HG03066 (cell line): ENCODE measurements around the gene DGKI.

Experiments used
- ATAC-seq: cut with Tn5 transposase; IDR thresholded peaks from one replicate; pipeline ENCODE4 v1.9.1; 2021; ENCODE audit warnings: low read depth; ENCODE audit not compliant: unreplicated experiment

Gene DGKI

DNA sequence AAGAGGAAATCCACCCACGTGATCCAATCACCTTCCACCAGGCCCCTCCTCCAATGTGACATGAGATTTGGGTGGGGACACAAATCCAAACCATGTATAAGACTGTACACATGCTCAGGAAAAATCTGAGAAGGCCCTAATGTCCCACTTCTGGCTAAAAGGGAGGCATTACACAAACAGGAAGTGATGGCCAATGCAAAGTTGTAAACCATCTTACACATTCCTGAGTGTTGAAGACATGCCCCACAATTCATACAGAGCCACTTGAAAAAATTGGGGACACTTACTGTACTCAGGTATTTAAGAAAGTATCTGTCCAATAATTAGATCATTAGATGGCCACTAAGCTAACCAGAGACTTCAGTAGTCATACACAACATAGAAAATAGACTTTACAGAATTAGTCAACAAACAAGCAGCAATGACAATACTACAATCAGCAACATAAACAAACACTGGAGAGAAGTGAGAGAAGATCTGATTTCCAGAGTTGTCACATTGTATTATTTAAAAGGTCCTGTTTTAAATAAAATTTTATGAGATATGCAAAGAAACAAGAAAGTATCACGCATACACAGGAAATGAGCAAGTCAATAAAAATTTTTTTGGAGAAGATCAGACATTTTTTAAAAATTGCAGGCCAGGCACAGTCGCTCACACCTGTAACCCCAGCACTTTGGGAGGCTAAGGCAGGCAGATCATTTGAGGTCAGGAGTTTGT lies 143.3 kb downstream of the DGKI start:
- no peak for ATAC-seq

DNA sequence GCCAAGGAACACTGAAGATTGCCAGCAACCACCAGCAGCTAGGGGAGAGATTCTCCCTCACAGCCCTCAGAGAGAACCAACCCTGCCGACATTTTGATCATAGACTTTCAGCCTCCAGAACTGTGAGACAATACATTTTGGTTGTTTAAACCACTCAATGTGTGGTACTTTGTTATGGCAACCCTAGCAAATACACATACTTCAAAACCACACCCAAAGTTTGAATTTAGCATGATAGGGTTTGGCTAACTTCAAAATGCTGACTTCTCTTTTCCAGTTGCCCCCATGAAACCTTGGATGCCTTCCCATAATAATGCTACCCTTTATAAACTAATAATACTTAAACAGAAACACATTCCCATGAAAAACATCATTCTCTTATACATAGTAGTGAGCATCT lies 149.8 kb downstream of the DGKI start:
- no peak for ATAC-seq

DNA sequence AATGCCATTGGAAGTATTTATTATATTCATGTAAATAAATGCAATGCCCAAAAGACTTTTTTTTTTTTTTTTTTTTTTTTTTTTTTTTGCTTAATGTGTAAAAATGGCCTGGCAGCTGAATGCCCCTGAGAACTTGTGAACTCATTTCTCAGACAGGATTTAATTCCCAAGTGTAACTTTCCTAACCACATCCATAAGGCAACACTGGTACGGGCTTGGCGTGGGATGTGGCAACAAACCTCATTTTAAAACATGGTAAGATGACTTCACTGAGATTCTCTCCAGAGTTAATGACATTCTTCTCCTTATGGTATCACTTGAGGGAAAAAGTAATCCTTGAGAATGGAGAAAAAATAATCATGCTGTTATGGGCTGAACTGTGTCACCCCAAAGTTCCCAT lies 150.4 kb downstream of the DGKI start:
- no peak for ATAC-seq

DNA sequence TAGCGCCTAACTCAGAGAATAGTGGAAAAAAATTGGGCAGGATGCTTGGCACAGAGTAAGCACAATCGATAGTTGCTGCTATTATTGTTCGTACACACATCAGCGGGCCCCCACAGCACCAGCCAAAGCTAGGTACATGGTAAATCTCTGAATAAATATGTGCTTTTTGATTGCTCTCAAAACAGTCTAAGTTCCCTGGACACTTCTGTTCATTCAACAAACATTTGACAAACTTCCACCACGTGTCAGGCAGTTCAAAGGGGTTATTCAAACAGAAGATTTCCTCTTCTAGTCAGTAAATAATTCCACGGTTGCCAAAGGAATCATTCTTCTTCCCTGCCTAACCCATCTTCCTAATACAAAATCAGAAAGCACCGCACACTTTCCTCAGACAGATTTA lies 150.8 kb downstream of the DGKI start:
- no peak for ATAC-seq

DNA sequence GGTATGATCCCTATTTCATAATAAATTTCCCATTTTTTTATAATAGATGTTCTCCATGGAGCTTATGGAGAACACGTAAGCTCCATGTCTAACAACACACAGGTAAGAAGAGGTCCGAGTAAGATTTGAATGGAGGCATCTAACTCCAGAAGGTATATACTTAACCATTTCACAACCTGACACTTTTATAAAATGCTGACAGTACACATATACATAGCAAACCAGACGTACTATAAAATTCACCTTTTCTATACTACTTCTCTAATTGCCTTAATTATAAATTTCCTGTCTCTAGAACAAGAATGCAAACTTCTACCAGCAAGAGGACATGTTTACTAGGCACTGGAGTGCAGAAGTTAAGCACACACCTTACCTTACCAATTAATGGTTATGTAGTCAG lies 151.3 kb downstream of the DGKI start:
- ATAC-seq, result no peak

DNA sequence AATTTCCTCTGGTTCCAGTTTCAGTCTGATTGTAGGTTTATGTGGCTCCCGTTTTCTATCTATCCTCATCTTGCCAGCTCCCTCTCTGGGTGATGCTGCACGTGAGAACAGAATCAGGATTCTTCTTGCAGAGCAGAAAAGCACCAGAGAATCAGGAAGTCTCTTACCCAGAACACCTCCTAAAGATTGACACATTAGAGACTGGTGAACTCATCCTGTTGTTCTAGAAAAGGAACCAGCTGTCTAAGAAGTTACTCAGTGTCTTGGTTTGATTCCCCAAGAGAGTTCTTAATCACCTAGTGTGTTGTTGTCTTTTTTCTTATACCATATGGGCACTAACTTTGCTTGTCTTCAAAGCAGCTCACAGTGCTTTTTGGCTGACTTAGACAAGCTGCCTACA lies 152.4 kb downstream of the DGKI start:
- ATAC-seq, result no peak

DNA sequence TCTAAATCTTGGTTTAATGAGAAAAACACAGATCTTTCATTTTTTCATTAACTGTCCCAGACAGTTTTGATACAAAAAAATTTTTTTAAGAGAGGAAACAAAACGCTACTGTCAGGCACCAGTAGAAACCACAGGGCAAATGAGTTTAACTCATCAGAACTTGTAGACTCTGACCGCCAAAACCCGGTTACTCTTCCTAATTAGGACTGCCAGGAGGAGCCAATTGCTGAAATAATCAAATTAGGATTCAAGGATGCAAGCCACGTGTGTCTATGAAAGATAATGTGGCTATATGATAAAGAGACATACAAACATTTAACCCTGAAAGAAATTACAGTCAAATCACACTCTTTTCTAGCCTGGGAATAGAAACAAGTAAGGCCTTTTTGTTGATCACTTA lies 154.4 kb downstream of the DGKI start:
- no peak for ATAC-seq

DNA sequence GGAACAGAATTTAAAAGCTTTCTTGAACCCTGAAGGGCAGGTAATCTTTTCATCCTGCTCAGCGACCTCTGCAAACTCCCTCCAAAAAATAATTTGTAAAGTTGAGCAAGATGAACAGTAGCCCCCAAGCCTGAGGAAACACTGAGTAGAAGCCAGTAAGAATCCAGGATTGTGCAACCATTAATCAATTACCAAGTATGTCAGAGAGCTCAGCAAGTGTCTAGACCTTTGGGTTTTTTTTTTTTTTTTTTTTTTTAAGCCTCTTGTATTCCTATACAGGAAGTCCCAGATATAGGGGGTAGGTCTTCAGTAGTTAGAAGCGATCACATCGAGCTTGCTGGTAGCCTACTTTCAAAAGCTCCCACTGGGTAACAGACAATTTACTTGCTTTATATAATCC lies 155.2 kb downstream of the DGKI start:
- no peak for ATAC-seq

DNA sequence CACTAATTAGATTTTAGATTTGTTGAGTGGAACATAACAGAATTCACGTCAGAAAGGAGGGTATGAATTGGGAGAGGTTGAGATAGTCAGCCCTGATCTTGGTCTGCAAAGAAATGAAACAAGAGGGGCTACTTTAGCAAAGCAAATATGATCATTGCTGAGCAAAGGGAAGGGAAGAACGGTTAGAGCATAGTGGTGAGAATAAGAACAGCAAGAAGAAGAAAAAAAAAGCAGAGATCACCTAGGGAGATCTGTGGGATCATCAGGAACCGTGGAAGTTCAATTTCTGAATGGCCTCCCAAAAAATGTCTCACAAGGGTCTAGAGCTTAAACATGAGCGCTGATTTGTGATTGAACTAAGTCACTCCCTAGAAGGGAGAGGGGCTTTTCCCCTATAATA lies 156.1 kb downstream of the DGKI start:
- no peak for ATAC-seq

DNA sequence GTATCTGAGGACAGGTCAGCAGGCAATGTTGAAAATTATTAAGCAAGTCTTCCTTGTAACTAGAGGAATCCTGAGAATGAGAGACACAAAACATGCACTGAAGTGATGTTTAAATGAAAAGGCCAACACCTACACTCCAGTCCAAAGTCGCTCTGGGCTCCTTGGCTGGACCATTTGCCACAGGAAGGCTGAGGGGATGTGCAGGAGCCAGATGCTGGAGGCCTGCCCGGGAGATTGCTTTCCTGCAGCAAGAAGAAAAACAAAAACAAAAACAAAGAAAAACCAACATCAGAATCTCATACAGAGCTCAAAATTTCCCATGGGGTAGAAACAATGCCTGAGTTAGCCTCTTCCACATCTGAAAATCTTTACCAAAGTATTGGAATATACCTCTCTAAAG lies 157.0 kb downstream of the DGKI start:
- no peak for ATAC-seq

DNA sequence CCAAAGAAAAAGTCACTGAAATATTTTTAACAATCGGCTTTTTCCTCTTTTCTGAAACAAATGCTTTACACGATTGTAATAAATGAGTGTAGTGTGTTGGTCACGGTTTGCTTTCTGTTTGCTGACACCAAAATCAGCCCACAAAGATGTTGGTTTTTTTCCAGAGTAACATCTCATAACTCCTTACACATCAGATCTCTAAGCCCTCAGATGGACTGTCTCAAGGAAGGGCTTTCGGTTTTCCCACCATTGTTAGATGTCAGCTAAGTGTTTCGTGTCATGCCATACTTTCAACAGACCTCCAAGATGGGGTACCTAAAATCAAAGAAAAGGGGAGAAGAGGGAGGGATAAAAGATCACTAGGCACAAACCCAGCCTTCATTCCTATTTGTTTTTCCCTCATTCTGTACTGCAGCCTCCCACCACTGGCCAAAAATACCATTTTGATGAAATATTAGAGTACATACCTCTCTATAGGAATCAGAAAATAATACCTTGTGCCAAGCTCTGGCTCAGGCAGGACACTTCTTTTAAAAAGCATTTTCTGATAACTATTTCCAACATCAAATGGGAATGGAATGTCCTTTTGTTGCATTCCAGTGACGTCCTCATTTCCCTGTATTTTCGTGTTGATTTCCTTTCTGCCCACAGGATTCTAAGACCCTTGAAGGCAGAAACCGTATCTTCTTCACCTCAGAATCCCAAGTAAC lies 159.1 kb downstream of the DGKI start:
- no peak for ATAC-seq

DNA sequence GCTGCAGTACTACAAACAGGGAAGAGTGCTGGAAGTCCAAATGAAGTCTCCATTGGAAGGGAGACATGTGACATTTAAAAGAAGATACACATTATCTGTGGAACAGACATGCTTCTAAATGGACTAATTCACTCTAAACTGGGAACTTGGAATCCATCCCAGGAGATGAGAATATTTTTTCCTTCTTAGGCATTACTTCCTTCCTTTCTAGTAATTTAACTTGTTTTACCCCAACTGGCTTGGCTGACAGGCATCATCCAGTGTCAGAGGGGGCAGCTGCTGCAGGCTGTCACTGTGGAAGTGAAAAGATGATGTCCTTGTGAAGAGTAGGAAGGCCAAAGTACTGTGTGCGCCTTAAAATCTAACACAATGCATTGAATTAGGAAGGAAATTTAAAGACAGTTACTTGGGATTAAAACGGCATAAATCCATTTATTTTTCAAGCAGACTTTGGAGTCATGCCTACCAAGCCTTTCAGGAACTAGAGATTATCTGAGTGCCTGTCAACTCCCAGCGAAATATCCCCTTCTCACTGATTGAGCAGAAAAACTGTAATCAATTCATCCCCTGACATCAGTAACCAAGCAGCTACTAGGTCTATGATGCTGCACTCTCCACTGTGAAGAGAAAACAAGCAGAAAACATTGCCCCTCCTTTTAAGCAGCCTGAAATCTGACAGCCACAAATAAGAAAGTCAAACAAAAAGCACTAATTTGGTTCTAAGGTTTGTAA lies 161.2 kb downstream of the DGKI start:
- ATAC-seq, result no peak

DNA sequence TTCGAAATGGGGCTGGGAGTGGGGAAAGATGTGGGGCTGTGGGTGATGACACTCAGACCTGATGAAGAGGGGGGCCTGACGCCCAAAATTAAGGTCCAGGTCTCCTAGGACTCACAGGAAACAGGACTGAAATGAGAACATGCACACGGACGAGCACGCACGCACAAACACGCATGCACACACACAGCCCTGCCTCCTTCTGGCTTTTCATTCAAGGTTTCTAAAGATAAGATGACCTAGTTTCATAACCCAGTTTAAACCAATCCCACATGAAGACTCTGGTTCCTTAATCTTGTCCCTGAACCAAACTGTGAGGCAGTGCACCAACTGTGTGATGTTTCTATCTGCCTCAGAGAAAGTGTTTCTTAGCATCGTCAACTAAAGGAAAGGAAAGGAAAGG lies 162.0 kb downstream of the DGKI start:
- ATAC-seq, result no peak

DNA sequence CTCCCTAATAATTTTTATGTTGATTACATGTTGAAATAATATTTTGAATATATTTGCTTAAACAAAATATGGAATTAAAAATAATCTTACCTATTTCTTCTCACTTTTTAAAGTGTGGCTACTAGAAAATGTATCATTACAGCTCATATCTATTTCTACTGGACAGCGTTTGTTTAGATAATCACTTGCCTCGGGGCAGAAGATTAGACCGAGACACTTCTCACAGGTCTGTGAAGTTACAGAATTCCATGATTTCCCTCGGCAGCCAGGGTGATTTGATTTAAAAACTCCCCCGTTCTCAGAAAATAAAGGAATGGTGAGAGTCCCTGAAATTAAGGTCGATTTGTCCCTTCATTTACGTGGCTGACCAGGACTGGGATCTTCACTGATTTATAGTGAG lies 162.5 kb downstream of the DGKI start:
- no peak for ATAC-seq

DNA sequence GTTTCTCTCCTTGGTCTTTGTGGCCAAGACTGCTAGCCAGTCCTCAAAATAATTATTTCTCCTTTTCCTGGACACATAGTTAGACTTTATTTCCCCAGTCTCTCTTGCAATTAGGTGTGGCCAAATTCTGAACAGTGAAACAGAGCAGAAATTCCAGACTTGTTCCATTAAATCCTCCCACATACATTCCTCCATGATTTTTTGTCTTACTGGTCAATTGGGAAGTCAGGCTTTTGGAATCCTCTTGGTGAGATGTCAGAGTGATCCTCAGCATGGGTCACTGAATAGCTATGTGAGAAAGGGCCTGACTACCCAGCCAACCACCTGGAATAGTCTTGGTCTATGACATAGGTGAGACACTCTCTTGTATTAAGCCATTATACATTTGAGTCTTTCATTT lies 164.2 kb downstream of the DGKI start:
- ATAC-seq, result no peak

DNA sequence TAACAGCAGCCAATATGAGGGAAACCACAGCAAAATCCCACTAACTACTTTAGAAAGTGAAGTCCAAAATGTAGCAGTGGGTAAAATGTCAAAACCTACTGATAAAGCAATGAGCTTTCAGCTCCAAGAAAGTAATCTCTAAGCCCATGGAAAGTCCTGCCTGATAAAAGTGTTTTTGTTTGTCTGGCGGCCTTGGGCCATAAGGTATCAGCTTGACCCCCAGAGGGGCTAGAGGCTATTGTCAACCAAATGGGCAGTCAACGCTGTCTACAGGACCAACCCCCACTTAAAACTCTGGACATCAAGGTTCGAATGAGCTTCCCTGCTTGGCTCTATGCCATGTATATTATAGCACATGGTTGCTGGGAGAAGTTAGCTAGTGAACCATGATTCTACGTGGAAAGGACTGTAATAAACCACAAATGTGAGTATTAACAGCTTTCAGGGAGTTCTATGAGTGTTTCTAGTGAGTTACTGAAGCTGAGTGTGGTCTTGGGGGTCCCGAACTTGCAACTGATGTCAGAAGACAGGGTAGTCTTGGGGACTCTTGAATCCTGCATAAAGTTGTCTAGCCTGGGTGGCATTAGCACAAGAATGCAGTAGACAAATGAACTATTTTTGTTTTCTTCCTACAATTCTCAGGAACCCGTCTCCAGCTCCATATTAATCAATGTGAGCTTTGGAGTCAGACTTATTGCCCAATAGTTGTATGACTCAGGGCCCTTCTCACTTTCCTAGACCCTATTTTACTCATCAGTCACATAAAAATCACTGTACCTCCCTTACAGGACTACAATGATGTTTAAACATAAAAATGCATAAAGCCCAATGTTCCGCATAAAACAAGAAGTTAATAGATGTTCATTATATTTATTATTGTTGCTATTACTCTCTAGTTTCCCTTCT lies 164.9 kb downstream of the DGKI start:
- ATAC-seq, result no peak

DNA sequence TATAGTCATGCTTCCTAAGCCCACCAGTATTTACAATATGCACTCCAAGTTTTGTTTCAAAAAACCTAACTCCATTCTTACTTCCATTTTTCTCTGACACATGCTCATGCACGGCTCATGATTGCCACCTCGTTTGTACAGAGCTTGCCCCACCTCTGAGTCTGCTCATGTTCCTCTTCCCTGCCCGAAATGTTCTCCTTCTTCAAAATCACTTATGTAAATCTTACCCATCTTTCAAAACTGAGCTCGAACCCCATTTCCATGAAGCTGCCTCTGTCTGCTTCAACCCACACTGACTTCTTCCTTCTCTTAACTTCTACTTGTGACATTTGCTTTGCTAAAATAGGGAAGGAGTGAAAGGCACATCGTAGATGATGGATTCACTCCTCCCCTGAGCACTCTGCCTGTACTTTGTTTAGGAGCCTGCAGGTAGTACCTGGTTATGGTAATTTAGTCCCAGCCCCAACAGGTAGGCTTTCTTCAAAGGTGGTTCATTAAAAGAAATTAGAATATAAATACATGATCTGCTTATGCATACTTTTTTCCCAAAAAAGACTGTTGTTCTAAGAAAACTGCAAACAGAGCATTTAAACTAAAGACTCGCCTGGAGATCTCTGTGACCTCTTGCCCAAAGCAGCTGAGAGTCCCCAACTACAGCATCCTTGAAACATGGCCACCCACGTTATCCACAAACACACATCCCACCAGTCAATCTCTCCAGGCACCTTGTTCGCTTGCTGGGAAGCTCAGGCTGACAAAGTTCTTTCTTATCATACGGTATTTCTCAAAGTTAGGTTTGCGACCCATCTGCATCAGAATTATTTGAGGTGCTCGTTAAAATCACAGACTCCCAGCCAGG lies 172.0 kb downstream of the DGKI start:
- ATAC-seq, result no peak

DNA sequence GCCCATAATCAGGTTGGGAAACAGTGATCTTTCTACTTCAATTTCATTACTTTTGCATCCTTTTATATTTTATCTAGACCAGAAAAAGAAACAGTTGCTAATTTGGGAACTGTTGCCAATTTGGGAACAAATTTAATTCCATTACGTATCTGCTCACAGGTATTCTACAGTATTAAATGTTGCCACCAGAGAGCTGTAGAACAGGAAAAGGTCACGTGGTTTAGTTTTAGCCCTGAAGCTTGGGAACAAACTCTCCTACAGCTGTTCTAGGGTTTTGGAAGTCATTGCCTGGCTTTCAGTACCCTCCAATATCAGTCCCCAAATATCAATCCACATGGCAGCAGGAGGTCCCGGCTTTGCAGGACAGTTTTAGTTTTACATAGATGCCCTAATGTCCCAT lies 172.7 kb downstream of the DGKI start:
- no peak for ATAC-seq

DNA sequence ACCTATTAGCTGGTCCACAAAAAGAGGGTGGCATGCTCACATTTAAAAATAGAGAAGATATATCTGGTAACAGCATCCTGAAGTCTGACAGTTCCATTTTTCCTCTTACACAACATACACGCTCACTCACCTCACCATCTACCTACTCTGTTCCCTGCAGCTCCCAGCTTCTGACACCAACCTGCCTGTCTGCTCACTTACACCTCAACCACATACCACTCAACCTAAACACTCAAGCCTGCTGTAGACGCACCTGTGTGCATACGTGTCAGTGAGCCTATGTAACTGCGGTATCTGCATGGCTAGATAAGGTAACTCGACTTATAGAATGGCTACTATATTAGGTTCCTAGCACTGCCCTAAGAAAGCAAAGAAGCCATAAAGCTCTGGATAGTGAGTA lies 174.9 kb downstream of the DGKI start:
- ATAC-seq, result no peak
